Adrenal gland (tissue), 5 donors: Measurements from ENCODE around the gene C1orf167.

Experiments
- CTCF ChIP-seq, 6 experiments: fragments of 450-650 bp in 4 of 6; fragments of 200-600 bp in 2 of 6; sonication (generic) in 1 of 6; IDR thresholded peaks; 1 replicate in 5 of 6; 2 replicates in 1 of 6; pipeline versions ENCODE4 v1.5.1 to v1.8.0; 2016 to 2021; ENCODE audit warnings: antibody characterized with exemption in 6 of 6, mild to moderate bottlenecking in 2 of 6, moderate library complexity in 1 of 6
- POLR2A ChIP-seq, 2 donors: fragments of 450-650 bp; IDR thresholded peaks; one replicate each; pipeline ENCODE4 v1.6.1; 2017; ENCODE audit warnings: antibody characterized with exemption in 2 of 2, mild to moderate bottlenecking in 2 of 2, moderate library complexity in 1 of 2
- donor health status: DM: no; HTN: no; CAD: no.

- TF ChIP-seq POLR2A (IDR thresholded peaks at IDR 0.05) (no peak), CTCF (IDR thresholded peaks at IDR 0.05) (no peak)
Observed at GRCh38 chr1:11822091-11822490, 60.1 kb downstream of the C1orf167 start.
